Suprapubic skin (tissue), 4 donors: ENCODE measurements around the gene PARP11. TPM values are rescaled to one million over a fixed set of nuclear protein-coding genes. Genes with fewer than 3 reads are reported as not detected.

Source experiments
- DNase-seq, 2 donors: peaks; one replicate each; pipeline ENCODE4 v3.0.0-alpha.2; 2019; ENCODE audit warnings: low spot score in 2 of 2
- H3K27ac ChIP-seq: fragments of 200-600 bp; sonication (generic); one replicate; pipeline ENCODE4 v1.5.1; 2019
- H3K27me3 ChIP-seq: fragments of 200-600 bp; sonication (generic); one replicate; pipeline ENCODE4 v1.5.1; 2019
- H3K36me3 ChIP-seq: fragments of 200-600 bp; sonication (generic); one replicate; pipeline ENCODE4 v1.5.1; 2019
- H3K4me1 ChIP-seq: fragments of 200-600 bp; sonication (generic); one replicate; pipeline ENCODE4 v1.5.1; 2019
- H3K4me3 ChIP-seq: fragments of 200-600 bp; sonication (generic); one replicate; pipeline ENCODE4 v1.5.1; 2019; ENCODE audit warnings: mild to moderate bottlenecking
- H3K9me3 ChIP-seq: fragments of 200-600 bp; sonication (generic); one replicate; pipeline ENCODE4 v1.5.1; 2019
- EP300 ChIP-seq: sonication (generic); formaldehyde crosslinking; IDR thresholded peaks from one replicate; pipeline ENCODE4 v1.6.1; 2017; ENCODE audit warnings: antibody characterized with exemption
- POLR2A ChIP-seq, 2 donors: fragments of 450-650 bp; IDR thresholded peaks; one replicate each; pipeline ENCODE4 v1.6.1; 2017; ENCODE audit warnings: antibody characterized with exemption in 2 of 2, mild to moderate bottlenecking in 2 of 2, moderate library complexity in 2 of 2
- POLR2AphosphoS5 ChIP-seq, 3 donors: sonication (generic); formaldehyde crosslinking; IDR thresholded peaks; one replicate each; pipeline ENCODE4 v1.6.1; 2017; ENCODE audit warnings: antibody characterized with exemption in 3 of 3
- WGBS: methylation state at CpG from one replicate; pipeline ENCODE4 v1.1.5; 2018; 5-methylcytosine and 5-hydroxymethylcytosine counted together
- total RNA-seq, 4 donors: library from RNA; depleted of rRNA; stranded (reverse); fragments of >200 nt; gene quantifications; one replicate each; pipeline ENCODE4 v1.1.0, GENCODE V29; 2016
- TF ChIP-seq, protein P1 (sequence below), 2 donors: fragments of 200-600 bp in 1 of 2; fragments of 450-650 bp in 1 of 2; sonication (generic) in 1 of 2; IDR thresholded peaks; one replicate each; pipeline ENCODE4 v1.5.1; 2016 to 2019; ENCODE audit warnings: antibody characterized with exemption in 2 of 2, mild to moderate bottlenecking in 1 of 2, moderate library complexity in 1 of 2

Gene PARP11
- total RNA-seq, 4 donors from 2014 or later, result 2.3 to 5.8 (median 3.6) TPM

GRCh38 chr12:3838076-3838475, 35.1 kb downstream of the PARP11 start:
- Histone ChIP-seq H3K36me3 (peaks cover 4% of the 10 kb centered on the region), H3K27me3 (no peaks in the 10 kb centered on the region), H3K4me3 (no peak overlapping the region), H3K4me1 (no peaks in the 10 kb centered on the region), H3K27ac (no peak overlapping the region), H3K9me3 (no peaks in the 10 kb centered on the region)
- TF ChIP-seq POLR2AphosphoS5 (IDR thresholded peaks at IDR 0.05) (no peak), EP300 (no peak), POLR2A (IDR thresholded peaks at IDR 0.05) (no peak)
- TF ChIP-seq, protein P1, sequence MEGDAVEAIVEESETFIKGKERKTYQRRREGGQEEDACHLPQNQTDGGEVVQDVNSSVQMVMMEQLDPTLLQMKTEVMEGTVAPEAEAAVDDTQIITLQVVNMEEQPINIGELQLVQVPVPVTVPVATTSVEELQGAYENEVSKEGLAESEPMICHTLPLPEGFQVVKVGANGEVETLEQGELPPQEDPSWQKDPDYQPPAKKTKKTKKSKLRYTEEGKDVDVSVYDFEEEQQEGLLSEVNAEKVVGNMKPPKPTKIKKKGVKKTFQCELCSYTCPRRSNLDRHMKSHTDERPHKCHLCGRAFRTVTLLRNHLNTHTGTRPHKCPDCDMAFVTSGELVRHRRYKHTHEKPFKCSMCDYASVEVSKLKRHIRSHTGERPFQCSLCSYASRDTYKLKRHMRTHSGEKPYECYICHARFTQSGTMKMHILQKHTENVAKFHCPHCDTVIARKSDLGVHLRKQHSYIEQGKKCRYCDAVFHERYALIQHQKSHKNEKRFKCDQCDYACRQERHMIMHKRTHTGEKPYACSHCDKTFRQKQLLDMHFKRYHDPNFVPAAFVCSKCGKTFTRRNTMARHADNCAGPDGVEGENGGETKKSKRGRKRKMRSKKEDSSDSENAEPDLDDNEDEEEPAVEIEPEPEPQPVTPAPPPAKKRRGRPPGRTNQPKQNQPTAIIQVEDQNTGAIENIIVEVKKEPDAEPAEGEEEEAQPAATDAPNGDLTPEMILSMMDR (IDR thresholded peaks at IDR 0.05), result no peak
- DNase-seq, result no peak
- 67% methylated on average over 1 of the region's 1 CpG for WGBS

- Histone ChIP-seq H3K27ac (no peak overlapping the region), H3K27me3 (no peaks in the 10 kb centered on the region), H3K36me3 (peaks cover 4% of the 10 kb centered on the region), H3K4me3 (no peak overlapping the region), H3K4me1 (no peaks in the 10 kb centered on the region), H3K9me3 (no peaks in the 10 kb centered on the region)
- no peak for TF ChIP-seq EP300
- no peak for TF ChIP-seq POLR2A (IDR thresholded peaks at IDR 0.05)
- TF ChIP-seq POLR2AphosphoS5 (IDR thresholded peaks at IDR 0.05), result no peak
- TF ChIP-seq, protein P1 (IDR thresholded peaks at IDR 0.05), result no peak
- DNase-seq, result no peak
- WGBS, result 96% methylated on average over 4 of the region's 4 CpGs
Observed at GRCh38 chr12:3837049-3837448, 36.1 kb downstream of the PARP11 start.

- TF ChIP-seq, protein P1 (IDR thresholded peaks at IDR 0.05), result no peak
- TF ChIP-seq EP300, result no peak
- TF ChIP-seq POLR2AphosphoS5 (IDR thresholded peaks at IDR 0.05), result no peak
- no peak for TF ChIP-seq POLR2A (IDR thresholded peaks at IDR 0.05)
- H3K27ac ChIP-seq, result no peak overlapping the region
- 92% methylated on average over 3 of the region's 3 CpGs for WGBS
- no peaks in the 10 kb centered on the region for H3K9me3 ChIP-seq
- DNase-seq, result no peak
- peaks cover 4% of the 10 kb centered on the region for H3K36me3 ChIP-seq
- no peaks in the 10 kb centered on the region for H3K27me3 ChIP-seq
- no peak overlapping the region for H3K4me3 ChIP-seq
- H3K4me1 ChIP-seq, result no peaks in the 10 kb centered on the region
Observed at GRCh38 chr12:3836641-3837040, 36.6 kb downstream of the PARP11 start.

DNA sequence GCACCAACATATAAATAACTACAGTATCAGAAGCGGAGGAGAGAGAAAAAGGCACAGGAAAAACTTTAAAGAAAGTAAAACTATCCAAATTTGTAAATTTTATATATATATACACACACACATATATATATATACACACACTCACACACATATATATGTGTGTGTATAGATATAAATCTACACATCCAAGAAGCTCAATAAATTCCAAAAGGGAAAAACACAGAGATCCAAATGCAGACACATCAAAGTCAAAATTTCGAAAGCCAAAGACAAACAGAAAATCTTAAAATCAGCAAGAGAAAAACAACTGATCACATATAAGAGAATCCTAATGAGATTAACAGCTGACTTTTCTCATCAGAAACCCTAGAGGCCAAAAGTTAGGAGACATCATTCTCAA, 37.3 kb downstream of the PARP11 start:
- WGBS, result 100% methylated on average over 2 of the region's 2 CpGs
- H3K9me3 ChIP-seq, result no peaks in the 10 kb centered on the region
- H3K27ac ChIP-seq, result no peak overlapping the region

DNA sequence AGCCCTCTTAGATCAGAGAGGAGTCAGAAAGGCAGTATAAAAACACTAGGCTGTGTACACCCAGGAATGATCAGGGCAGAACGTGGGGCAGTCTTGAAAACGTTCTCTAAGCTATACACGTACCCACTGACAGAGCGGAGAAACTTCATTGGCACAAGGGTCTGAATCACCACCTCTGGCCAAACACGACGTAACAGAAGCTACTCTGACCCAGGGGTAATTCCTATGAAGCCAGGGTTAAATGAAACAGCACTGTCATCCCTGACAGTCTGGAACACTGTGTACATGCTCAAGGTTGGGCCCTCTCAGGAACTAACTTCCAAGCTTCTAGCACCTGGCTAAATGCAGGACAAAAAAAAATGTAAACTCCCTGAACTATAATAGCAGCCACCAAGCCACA, 38.4 kb downstream of the PARP11 start:
- Histone ChIP-seq H3K9me3 (no peaks in the 10 kb centered on the region), H3K4me3 (no peak overlapping the region), H3K27me3 (no peaks in the 10 kb centered on the region), H3K27ac (no peak overlapping the region), H3K36me3 (no peaks in the 10 kb centered on the region), H3K4me1 (no peaks in the 10 kb centered on the region)
- no peak for DNase-seq
- 78% methylated on average over 6 of the region's 6 CpGs for WGBS
- no peak for TF ChIP-seq POLR2AphosphoS5 (IDR thresholded peaks at IDR 0.05)
- TF ChIP-seq POLR2A (IDR thresholded peaks at IDR 0.05), result no peak
- TF ChIP-seq, protein P1 (IDR thresholded peaks at IDR 0.05), result no peak

More for the DNA sequence above, 37.3 kb downstream of the PARP11 start:
- Histone ChIP-seq H3K4me1 (no peaks in the 10 kb centered on the region), H3K27me3 (no peaks in the 10 kb centered on the region), H3K36me3 (no peaks in the 10 kb centered on the region), H3K4me3 (no peak overlapping the region)
- DNase-seq, result no peak
- no peak for TF ChIP-seq POLR2A (IDR thresholded peaks at IDR 0.05)
- TF ChIP-seq POLR2AphosphoS5 (IDR thresholded peaks at IDR 0.05), result no peak
- TF ChIP-seq, protein P1 (IDR thresholded peaks at IDR 0.05), result no peak
- TF ChIP-seq EP300, result no peak
